HG03139 (cell line): ENCODE results near the gene COMP.
"Not testable (repeated sequence)": the region's sequence is repeated elsewhere in the genome, so short reads cannot be mapped to it uniquely, and the experiment has no call there.

ENCODE experiments used
- ATAC-seq: cut with Tn5 transposase; IDR thresholded peaks from one replicate; pipeline ENCODE4 v1.9.1; 2021; ENCODE audit not compliant: unreplicated experiment

Gene COMP

DNA sequence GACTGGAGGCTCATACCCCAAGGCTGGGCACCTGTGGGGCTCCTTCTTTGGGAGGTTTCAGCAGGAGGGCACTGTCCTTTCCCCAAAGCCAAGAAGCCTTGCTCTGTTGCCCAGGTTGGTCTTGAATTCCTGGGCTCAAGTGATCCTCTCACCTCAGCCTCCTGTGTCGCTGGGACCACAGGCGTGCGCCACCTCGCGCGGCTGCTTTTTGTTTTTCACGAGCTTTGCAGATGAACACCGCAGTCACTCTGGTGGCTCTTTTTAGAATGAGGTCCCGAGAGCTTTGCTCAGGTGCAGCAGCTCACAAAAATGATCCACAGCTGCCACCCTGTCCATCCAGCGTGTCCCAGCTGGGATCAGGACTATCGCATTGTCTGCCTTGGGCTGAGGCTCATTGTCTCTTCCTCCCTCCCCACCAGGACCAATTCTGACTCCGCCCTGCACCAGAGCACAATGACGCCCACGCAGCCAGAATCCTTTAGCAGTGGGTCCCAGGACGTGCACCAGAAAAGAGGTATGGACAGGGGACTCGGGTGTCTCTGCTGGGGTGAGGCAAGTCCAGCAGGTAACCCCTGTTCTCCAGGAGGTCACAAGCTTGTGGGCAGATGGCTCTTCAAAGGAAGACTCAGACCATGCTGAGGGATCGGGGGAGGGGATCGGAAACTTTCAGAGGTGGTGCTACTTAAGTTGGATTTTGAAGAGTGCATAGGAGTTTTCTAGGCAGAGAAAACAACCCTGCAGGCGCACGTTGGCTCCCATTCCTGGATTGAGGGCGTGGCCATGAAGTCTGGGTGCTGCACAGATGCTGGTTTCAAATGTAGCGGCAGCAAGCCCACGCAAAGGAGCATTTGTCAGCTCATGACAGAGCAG lies 41.5 kb downstream of the COMP start:
- ATAC-seq: no peak

DNA sequence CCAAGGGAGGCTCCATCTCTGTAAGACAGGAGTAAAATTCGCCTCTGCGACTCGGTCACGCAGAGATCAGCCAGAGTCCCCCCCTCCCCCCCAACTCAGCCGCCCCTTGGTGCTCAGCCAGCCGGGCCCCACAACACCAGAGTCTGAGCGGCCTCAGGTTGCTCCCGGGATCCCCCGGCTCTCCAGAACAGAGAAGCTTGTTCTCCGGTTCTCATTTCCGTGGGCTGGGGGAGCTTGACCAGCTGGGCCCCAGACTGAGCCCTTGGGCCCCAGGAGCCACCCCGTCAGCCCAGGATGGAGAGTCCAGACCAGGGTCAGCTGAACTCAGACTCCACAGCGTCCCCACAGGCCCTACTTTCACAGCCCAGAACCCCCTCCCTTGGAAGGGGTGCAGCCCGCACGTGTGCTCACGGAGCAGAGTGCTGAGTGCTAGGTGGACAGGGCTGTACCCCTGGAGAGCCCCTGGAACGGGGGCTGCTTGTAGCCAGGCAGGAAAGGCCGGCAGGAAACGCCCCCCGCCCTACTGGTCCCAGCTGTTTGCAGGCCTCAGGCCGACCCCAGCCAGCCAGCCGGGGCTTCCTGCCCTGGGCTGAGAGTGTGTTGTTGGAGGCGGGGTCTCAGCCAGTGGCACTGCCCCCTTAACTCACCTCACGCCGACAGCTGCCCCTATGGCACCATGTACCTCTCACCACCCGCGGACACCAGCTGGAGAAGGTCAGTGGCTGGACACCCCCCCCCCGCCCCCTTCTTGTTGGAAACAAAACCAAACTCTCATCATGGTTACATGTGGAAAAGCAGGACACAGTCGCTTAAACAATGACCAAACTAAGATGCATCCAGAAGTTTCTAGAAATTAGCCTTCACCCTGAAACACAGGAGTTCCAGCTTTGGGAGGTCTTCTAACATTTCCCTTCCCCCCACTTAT lies 44.4 kb downstream of the COMP start:
- ATAC-seq: no peak

DNA sequence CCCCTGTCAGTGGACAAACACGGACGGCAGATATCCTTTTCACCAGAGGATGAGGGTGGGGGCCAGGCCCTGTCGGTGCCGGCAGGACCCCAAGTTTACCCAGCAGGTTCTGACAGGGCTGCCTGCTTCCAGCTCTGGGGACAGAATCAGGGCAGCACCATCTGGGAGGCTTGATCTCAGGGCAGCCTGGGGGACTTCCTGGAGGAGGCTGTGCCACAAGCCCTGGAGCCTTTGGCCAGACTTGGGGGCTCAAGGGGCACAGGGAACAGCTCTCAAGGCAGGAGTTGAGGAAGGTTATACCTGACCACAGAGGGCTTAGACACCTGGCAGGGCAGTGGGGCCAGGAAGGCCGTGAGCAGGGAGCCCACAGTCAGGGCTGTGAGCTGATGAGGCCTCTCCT lies 45.2 kb downstream of the COMP start:
- ATAC-seq: no peak

DNA sequence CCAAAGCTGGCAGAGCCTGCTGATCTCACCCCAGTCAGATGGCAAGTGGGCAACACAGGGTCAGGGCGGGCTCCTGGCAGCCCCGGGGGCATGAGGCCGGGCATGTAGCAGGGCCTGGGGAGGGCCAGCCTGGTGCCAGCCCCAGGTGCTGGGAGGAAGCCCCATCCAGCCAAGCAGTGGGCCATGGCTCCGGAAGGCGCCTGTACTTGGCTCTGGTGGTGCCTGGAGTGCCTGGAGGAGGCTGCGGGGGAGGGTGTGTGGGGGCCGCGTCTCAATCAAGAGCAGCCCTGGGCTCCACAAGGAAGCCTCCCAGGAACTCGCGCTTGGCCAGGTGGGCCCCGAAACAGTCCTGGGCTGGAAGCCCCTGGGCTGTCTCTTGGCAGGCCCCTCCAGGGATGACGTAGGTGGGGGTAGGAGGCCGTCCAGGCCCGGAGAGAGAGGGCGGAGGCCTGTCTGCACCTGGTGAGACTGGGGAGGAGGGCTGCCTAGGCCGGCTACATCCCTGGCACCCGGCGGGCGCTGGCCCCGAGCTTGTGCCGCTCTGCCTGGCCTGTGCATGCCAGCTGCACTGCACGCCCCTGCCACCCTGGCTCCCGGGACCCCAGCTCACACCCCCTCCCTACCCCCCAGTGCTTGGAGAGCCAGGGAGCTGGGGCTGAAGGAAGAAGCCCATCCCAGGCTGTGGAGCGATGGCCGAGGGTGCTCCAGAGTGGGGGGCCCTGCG lies 45.9 kb downstream of the COMP start:
- ATAC-seq: no peak

DNA sequence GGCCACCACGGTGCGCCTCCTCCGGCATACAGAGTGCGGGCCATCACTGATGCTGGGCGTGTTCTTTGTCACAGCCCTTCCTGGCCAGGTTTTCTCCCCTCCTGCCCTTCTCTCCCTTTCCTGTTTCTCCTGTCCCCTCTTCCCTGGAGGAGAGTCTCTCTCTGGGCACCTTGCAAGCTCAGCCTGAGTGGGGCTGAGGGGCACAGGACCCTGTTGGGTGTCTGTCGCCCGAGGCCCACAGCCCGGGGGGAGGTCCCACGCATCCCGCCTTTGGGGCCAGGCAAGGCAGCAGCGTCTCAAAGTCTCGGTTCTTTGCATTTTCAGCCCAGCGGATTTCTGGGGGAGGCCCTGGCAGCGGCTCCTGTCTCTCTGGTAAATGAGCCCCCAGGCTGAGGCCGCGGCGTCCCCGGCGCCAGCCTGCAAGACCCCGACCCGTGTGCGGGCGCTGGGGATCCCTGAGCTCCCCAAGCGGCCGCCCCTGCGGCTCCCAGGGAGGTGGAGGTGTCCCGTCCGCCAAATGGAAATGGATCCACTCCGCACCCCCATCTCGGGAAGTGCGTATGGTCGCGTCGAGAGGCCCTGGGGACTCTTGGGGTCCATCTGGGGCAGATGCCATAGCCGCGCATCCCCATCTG lies 47.2 kb downstream of the COMP start:
- ATAC-seq: no peak

DNA sequence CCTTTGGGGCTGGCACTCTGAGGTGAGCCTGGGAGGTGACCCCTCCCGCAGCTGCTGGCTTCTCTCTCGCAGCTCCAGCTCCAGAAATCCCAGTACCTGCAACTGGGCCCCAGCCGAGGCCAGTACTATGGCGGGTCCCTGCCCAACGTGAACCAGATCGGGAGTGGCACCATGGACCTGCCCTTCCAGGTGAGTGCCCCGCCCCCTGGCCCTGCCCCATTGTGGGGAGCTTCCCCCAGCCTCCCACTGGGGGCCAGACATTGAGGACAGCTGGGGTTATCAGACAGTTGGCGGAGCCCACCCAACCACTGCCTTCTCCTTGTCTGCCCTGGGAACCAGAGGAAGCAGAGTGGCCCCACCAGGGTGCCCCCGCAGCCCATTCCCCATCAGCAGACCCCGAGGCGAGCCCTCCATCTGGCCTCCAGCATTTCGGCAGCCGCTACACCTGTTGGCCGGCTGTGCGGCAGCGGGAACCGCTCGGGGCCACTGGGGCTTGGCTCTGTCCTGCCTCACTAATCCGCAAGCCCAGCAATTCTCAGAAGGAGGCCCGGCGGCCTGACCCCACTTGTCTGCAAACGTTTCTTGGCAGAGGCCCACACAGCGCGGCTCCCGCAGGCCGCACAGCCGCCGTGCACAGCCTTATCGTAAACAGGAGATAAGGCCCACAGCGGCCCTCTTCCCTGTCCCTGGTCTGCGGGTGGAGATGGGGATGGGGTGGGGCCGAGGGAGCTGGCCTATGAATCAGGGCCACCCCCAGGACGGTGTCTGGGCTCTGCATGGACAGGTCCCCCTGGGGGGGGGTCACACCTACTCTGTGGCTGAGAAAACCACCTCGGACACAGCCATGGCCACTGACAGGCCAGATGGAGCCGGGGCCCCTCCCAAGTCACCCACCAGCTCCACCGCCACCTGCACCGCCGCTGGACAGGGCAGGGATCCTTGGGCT lies 48.0 kb downstream of the COMP start:
- no peak for ATAC-seq

DNA sequence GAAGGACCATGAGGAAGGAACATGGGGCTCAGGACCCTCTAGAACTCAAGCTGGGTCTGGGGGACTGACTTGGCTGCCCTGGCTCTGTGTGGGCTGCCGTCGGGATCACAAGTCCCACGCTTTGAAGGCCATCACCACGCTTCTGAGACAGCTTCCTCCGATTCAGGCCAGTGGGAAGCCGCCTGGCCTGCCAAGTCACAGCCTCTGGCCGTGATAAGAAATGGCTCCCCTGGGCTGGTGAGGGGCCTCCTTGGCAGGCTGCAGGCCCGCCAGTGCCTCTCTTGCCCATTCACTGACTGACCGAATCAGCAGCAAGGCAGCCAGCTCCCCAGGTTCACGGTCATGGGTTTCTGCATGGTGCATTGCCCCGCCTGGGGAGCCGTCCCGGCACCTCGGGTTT lies 48.8 kb downstream of the COMP start:
- ATAC-seq: no peak

DNA sequence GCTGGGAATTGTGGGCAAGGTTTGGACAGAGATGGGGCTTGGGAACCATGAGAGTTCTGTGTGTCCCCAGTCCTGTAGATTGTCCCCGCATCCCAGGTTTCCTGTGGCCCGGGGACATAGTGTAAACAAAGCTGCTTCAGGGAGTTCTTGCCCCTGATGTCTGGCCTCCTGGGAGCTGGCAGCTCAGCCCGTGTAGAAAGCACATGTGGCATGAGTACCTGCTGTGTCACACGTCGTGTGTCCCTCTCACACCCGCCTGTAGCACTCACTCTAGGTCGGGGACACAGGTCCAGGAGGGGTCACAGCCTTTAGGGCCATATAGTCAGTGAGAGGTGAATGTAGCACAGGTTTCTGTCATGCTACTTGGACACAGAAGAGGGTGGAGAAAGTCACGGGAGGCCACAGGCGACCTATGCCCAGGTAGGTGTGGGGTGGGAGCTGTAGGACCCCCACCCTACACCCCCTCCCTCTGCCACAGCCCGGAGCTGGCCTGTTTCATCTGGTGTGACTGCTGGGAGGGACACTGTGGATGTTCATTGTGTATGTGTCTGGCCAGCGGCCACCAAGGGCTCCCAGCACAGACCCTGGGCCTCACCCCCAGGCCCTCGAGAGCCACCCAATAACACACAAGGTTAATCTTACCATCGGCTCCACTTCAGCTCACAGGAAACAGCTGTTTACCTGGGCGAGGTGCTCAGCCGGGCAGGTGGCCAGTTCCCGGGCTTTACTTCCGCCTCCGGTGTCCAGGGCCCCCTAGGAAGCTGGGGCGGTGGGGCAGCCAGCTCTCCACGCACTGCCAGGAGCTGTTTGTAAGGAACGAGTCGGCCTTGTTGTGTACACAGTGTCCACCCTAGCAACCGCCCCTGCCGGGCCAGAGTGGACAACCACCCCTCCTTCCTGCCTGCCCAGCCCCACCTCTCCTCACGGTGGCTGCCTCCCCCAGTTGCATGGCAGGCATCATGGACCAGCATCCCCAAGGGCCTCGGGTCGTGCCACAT lies 49.7 kb downstream of the COMP start:
- ATAC-seq: no peak

DNA sequence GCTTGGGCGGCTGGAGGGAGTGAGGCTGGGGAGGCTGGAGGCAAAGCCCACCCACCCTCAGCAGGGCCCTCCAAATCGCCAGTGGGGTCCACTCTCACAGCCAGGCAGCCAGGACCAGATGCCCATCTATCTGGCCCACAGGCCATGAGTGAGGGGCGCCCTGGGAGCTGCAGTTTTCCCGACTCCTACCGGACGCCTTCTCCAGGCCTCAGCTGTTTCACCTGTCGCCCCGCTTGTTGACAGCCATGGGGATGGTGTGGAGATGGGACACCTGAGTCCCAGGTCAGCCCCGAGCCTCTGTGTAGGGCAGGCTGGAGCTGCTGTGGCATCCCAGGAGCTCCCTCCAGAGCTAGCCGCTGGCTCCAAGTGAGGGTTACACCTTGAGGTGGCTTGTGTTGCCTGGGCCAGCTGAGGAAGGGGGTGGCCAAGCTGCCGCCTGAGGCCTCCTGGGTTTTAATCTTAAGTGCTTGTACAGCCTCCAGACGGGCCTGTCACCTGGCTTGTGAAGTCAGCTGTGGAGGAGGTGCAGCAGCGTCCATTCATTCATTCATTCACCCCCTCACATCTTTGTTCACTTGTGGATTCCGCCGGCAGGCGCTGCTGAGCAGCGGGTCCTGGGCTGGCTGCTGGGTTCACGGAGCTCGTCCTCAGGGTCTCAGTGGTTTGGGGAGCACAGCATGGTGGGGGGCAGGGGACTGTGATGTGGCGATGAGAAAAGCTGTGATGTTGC lies 52.0 kb downstream of the COMP start:
- ATAC-seq: no peak

DNA sequence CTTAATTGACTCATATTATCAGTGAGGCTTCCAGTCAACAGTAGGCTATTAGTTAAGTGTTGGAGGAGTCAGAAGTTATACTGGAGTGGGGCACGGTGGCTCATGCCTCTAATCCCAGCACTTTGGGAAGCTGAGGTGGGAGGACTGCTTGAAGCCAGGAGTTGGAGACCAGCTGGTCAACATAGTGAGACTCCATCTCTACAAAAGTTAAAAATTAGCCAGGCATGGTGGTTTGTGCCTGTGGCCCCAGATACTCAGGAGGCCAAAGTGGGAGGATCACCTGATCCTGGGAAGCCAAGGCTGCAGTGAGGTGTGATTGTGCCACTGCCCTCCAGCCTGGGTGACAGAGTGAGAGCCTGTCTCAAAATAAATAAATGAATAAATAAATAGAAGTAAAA lies 53.2 kb downstream of the COMP start:
- ATAC-seq: no peak

DNA sequence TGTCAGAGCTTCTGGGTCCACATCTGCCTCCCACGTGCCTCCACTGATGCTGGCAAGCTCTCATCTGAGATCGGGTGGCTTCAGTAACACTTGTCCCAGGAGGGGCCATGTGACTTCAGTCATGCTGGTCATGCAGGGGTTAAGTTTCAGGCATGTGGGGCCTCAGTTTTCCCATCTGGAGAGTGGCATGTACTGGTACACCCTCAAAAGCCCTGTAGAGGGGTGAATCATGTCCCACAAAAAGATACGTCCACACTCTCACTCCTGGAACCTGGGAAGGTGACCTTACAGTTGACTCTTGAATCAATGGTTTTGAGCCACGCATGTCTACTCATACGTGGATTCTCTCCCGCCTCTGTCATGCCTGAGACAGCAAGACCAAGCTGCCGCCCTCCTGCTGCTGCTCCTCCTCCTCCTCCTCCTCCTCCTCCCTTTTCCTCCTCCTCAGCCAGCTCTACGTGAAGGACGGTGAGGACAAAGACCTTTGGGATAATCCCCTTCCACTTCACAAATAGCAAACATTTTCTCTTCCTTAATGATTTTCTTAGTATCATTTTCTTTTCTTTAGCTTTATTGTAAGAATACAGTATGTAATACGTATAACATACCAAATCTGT lies 53.7 kb downstream of the COMP start:
- ATAC-seq: no peak

DNA sequence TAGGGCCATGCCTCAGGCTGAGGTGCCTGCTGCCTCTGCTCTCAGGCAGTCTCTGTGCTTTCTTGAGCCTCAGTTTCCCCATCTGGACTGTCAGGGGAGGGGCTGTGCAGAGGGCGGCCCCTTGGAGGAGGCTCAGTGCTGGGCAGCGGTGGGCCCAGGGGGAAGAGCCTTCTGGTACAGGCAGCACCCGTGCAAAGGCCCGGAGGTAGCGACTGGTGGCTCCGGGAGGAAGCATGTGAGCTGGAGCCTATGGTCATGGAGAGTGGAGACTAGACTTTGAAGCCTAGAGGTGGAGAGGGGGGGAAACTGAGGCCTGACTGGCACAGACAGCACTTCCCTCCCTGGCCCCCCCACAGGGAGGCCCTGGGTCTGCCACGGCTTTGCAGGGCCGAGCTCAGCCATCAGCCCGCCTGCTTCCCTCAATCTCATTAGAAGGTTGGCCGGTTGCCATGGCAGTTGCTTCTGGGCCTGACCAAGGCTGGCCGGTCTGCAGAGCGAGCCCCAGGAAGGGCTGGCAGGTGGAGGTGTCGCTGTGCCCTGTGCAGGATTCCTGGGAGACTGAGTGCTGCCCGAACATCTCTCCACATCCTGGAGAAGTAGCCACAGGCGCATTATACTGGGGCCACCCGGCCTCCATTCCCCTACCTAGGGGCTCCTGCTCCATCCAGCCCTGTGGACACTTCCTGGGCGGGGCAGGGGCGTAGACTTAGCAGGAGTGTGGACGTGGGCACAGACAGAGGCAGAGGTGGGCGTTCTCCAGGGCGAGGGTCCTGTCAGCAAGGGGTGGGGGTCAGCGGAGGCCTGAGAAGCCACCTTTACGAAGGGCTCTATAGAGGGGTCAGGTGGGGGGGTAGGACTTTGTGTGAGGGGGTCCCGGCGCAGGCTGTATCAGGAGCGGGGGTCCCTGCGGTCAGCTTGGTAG lies 54.4 kb downstream of the COMP start:
- ATAC-seq: no peak

DNA sequence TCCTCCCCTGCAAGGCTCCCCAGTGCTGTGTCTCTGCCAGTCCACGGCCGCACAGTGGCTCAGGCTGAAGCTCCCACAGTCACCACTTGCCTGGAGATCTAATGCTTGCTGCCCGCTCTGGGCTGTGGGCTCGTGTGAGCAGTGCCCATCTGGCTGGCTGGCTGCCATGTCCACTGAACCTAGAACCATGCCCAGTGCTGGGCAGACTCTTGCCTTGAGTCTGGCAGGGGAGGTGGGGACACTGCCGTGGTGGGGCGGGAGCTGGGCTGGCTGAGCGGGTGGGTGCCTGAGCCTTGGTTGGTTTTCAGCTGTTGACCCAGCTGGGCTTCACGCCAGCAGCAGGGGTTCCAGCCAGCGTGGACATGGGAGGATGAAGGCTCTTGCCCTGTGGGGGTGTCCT lies 55.4 kb downstream of the COMP start:
- ATAC-seq: no peak

DNA sequence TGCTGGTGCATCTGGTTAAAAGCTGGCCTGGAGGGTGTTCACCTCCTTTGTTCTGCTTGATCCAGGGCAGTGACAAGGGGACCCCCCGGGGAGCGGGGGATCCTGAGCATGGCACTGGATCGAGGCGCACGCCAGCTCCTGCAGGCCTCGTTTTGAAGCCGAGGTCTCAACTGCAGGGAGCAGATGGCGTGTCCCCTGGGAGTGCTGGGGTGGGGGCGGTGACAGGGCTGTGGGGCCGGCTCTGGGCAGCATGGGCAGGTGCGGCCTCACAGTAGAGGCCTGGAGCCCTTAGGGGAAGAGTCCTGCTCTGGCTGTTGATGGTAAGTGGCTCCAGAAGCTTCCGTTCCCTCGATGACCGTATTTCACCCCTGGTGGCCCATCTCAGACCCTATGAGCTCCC lies 55.8 kb downstream of the COMP start:
- ATAC-seq: no peak

DNA sequence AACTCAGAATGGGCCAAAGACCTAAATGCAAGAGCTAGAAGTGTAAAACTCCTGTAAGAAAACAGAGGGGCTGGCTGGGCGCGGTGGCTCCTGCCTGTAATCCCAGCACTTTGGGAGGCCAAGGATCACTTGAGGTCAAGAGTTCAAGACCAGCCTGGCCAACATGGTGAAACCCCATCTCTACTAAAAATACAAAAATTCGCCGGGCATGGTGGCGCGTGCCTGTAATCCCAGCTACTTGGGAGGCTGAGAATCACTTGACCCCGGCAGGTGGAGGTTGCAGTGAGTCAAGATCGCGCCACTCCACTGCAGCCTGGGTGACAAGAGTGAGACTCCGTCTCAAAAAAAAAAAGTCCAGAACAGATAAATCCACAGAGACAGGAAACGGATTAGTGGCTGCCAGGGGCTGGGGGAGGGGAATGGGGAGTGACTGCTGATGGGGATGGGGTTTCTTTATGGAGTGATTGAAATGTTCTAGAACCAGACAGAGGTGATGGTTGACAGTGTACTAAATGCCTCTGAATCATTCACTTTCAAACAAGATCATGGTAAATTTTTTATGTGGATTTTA lies 57.3 kb downstream of the COMP start:
- ATAC-seq: not testable (repeated sequence)

DNA sequence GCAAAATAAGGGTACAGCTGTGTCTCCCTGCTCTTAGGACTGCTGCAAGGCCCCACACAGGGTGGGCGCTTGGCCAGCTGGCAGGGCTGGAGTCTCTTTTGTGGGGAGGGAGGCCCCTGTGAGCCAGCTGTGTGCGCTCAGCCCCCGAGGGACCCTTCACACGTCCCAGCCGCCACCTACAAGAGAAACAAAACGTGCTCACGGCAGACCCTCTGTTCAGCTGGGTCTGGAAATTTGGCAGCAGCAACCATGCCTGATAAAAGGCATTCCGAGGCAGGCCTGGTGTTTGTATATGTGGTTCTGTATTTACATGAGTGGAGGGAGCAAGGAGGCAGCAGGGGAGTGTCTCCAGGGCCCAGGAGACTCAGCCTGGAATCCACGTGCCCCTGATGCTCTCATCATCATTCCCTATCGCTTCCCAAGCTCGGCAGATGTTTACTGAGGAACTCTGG lies 57.9 kb downstream of the COMP start:
- ATAC-seq: no peak
